ENCODE data around the gene GSTM4. TPM values are rescaled to one million over a fixed set of nuclear protein-coding genes. Genes with fewer than 3 reads are reported as not detected.

GSTM4 gene
- total RNA-seq, 3 donors from 2014 or later (not counting 1 experiment from before 2014, with no cell fraction given), result 20.5 to 48.8 (median 47.1) TPM

DNA sequence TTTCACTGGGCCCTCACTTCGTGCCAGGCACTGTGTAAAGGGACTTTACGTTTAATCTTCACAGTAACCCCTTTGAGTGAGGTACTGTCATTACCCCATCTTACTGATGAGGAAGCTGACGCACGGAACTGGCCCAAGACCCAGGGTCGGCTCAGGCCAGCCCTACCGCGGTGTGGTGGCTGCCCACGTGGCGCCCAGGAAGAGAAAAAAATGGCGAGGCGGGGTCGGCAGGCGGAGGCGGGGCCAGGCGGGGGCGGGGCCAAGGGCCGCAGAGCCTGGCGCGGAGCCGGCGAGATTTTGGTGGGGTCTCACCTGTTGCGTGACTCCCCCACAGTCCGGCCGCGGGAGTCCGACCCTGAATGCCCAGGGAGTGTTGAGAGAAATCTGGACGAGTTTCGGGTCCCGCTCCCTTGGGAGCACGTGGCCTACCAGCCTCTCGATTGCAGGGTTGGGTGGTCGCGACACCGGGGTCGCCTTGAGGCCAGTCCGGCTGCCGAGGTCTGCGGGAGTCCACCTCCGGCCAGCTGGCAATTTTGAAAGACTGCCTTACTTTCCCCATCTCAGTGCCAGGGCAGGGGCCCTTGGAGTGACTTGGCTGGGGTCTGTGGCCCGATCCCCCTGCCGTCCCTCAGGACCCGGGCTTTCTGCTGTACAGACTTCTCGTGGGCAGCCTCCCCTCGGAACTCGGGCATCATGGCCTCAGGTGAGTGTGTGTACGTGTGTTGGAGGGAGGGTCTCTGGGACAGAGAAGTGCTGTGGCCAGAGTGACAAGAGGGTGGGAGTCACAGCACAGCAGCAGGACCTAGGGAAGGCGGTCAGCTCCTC is 36.1 kb upstream of the GSTM4 start, which contains the start of the genes AMPD2 and GNAT2:
Gene AMPD2 (plus strand): TSS at position 262 of the 825 bp plus-strand sequence. CDS start 1,339 bp downstream, outside the sequence.
Gene GNAT2 (minus strand): TSS at position 41 of the 825 bp plus-strand sequence. CDS start 6,746 bp downstream, outside the sequence.
- TF ChIP-seq, protein P1, sequence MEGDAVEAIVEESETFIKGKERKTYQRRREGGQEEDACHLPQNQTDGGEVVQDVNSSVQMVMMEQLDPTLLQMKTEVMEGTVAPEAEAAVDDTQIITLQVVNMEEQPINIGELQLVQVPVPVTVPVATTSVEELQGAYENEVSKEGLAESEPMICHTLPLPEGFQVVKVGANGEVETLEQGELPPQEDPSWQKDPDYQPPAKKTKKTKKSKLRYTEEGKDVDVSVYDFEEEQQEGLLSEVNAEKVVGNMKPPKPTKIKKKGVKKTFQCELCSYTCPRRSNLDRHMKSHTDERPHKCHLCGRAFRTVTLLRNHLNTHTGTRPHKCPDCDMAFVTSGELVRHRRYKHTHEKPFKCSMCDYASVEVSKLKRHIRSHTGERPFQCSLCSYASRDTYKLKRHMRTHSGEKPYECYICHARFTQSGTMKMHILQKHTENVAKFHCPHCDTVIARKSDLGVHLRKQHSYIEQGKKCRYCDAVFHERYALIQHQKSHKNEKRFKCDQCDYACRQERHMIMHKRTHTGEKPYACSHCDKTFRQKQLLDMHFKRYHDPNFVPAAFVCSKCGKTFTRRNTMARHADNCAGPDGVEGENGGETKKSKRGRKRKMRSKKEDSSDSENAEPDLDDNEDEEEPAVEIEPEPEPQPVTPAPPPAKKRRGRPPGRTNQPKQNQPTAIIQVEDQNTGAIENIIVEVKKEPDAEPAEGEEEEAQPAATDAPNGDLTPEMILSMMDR (IDR thresholded peaks at IDR 0.05), result no peak
- DNase-seq (peak; percentile 78 to 86), ATAC-seq (peak; percentile 70 to 85 (median 78))
- intact Hi-C loops (cut with micrococcal nuclease), result no loop called here
- Histone ChIP-seq H3K27me3 (ENCODE audit: control insufficient read depth, insufficient read depth, low read length) (no peaks in the 10 kb centered on the region), H3K4me1 (ENCODE audit: control insufficient read depth, insufficient read depth, low read length) (peaks cover 62% of the 10 kb centered on the region), H3K36me3 (ENCODE audit: control insufficient read depth, insufficient read depth, low read length) (no peaks in the 10 kb centered on the region), H3K27ac (ENCODE audit: low read length) (peak within 1 kb of the TSS; percentile 89), H3K9me3 (ENCODE audit: control insufficient read depth, insufficient read depth, low read length) (no peaks in the 10 kb centered on the region), H3K4me3 (ENCODE audit: low read length) (peak within 1 kb of the TSS; percentile 76)
- peaks cover 0 to 2% of the 10 kb centered on the region in 2 donors for H3K27me3 Mint-ChIP-seq (ENCODE audit: low read depth in 2 of 2)
- under 1% methylated on average over 47 of the region's 47 CpGs for WGBS (ENCODE audit: insufficient coverage)
- H3K4me1 Mint-ChIP-seq, result peaks cover 43 to 62% of the 10 kb centered on the region in 2 donors
- H3K4me3 Mint-ChIP-seq, result peak within 1 kb of the TSS; percentile 99
- H3K27ac Mint-ChIP-seq, result peak within 1 kb of the TSS; percentile 93 to 99
- no peaks in the 10 kb centered on the region for H3K36me3 Mint-ChIP-seq
- H3K9me3 Mint-ChIP-seq, result no peaks in the 10 kb centered on the region

DNA sequence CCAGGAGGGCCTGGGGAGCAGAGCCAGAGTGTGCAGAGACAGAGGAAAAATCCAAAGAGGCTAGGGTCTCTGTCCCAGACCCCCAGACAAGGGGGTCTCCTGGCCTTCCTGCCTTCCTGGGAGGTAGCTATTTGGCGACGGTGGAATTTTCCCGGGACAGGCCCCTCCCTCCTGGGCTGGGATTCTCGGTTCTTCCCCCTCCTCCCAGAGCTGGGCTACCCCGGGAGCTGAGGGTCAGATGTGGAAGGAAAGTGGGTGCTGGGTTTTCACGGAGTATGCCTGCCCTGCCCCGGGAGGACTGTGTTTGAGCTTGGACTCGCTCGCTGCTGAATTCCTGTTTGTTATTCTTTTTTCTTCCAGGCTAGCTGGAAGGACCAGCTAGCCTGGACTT is 35.5 kb upstream of the GSTM4 start:
- peak in 1 of 3 donors; percentile 1 for ATAC-seq
- intact Hi-C loops (cut with micrococcal nuclease), result no loop called here
- Mint-ChIP-seq H3K36me3 (no peaks in the 10 kb centered on the region), H3K4me1 (peaks cover 43 to 62% of the 10 kb centered on the region in 2 donors), H3K4me3 (peak overlapping the region; percentile 99), H3K27me3 (ENCODE audit: low read depth in 2 of 2) (peaks cover 0 to 2% of the 10 kb centered on the region in 2 donors), H3K27ac (peak overlapping the region; percentile 93 to 99), H3K9me3 (no peaks in the 10 kb centered on the region)
- H3K4me1 ChIP-seq (ENCODE audit: control insufficient read depth, insufficient read depth, low read length), result peaks cover 64% of the 10 kb centered on the region
- H3K9me3 ChIP-seq (ENCODE audit: control insufficient read depth, insufficient read depth, low read length), result no peaks in the 10 kb centered on the region
- H3K36me3 ChIP-seq (ENCODE audit: control insufficient read depth, insufficient read depth, low read length), result peaks cover under 1% of the 10 kb centered on the region
- peak overlapping the region; percentile 76 for H3K4me3 ChIP-seq (ENCODE audit: low read length)
- H3K27me3 ChIP-seq (ENCODE audit: control insufficient read depth, insufficient read depth, low read length), result no peaks in the 10 kb centered on the region
- H3K27ac ChIP-seq (ENCODE audit: low read length), result peak overlapping the region; percentile 89
- 0% methylated on average over 8 of the region's 9 CpGs for WGBS (ENCODE audit: insufficient coverage)
- TF ChIP-seq, protein P1 (IDR thresholded peaks at IDR 0.05), result no peak
- no peak for DNase-seq

DNA sequence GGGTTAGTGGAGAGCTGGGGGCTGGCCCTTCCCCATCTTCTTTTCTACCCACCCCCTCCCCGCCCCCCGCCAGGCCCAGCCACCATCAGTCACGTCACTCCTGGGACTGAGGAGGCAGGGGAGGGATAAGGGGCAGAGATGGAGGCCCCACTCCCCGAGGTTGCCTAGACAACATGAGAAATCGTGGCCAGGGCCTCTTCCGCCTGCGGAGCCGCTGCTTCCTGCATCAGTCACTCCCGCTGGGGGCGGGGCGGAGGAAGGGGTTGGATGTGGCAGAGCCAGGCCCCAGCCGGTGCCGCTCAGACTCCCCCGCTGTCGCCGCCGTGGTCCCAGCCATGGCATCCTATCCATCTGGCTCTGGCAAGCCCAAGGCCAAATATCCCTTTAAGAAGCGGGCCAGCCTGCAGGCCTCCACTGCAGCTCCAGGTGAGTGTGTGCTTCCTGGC is 35.0 kb upstream of the GSTM4 start:
- ATAC-seq (peak; percentile 80 to 90 (median 83)), DNase-seq (peak; percentile 92 to 97)
- peaks cover 5% of the 10 kb centered on the region for H3K36me3 ChIP-seq (ENCODE audit: control insufficient read depth, insufficient read depth, low read length)
- H3K4me1 ChIP-seq (ENCODE audit: control insufficient read depth, insufficient read depth, low read length), result peaks cover 64% of the 10 kb centered on the region
- H3K4me3 ChIP-seq (ENCODE audit: low read length), result peak overlapping the region; percentile 76
- H3K9me3 ChIP-seq (ENCODE audit: control insufficient read depth, insufficient read depth, low read length), result no peaks in the 10 kb centered on the region
- TF ChIP-seq, protein P1 (IDR thresholded peaks at IDR 0.05), result no peak
- H3K9me3 Mint-ChIP-seq, result no peaks in the 10 kb centered on the region
- peaks cover 0 to 2% of the 10 kb centered on the region in 2 donors for H3K27me3 Mint-ChIP-seq (ENCODE audit: low read depth in 2 of 2)
- no peaks in the 10 kb centered on the region for H3K36me3 Mint-ChIP-seq
- WGBS (ENCODE audit: insufficient coverage), result 0% methylated on average over 17 of the region's 18 CpGs
- intact Hi-C loops (cut with micrococcal nuclease), result loop anchor here (1.0 kb wide), 1 partner anchor 73 kb away; the partner anchor contains the start of gene GNAI3
- H3K27me3 ChIP-seq (ENCODE audit: control insufficient read depth, insufficient read depth, low read length), result no peaks in the 10 kb centered on the region
- peak overlapping the region; percentile 89 for H3K27ac ChIP-seq (ENCODE audit: low read length)
- H3K27ac Mint-ChIP-seq, result peak overlapping the region; percentile 93 to 99
- peak overlapping the region; percentile 99 for H3K4me3 Mint-ChIP-seq
- H3K4me1 Mint-ChIP-seq, result peaks cover 43 to 67% of the 10 kb centered on the region in 2 donors
